Epithelial cell of prostate (primary cell): ENCODE data around the gene COBLL1.

Experiments
- DNase-seq: peaks from one replicate; pipeline ENCODE4 v3.0.0-alpha.2; 2011; ENCODE audit warnings: low read depth, low spot score
- H3K27ac ChIP-seq: fragments of 450-650 bp; 2 replicates; pipeline ENCODE4 v1.5.1; 2017; ENCODE audit warnings: mild to moderate bottlenecking

Gene COBLL1

DNA sequence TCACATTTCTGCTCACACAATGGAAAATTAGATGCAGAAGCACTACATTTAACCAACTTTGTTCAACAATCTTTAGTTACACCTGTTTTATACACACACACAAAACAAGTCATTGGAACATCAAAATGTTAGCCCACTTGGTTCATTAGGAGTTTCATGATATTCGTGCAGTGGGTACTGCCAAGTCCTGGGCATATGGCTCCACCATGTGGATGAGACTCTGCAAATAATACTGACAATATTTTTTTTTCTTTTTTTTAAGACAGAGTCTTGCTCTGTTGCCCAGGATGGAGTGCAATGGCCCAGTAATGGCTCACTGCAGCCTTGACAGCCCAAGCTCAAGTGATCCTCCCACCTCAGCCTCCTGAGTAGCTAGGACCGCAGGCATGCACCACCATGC, 185.9 kb downstream of the COBLL1 start:
- no peak for DNase-seq
- H3K27ac ChIP-seq, result no peak overlapping the region

DNA sequence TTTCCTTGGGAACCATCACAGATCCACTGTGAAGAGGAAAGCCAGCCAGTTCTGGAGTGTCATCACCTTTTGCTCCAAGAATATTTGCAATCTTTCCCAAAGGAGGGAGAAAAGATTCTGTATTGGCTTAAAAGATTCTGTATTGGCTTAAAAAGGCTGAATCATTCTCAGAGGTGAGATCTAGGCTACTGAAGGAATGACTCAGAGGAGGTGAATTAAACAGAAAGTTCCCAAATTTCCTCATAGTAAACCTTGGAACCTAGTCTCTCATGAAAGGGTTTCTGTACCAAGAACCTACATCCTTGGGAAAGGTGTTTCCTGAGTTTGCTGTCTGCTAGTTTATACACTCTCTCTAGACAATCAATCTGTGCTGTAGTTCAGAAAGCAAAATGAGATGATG, 186.3 kb downstream of the COBLL1 start:
- DNase-seq, result peak; percentile 10
- H3K27ac ChIP-seq, result no peak overlapping the region

DNA sequence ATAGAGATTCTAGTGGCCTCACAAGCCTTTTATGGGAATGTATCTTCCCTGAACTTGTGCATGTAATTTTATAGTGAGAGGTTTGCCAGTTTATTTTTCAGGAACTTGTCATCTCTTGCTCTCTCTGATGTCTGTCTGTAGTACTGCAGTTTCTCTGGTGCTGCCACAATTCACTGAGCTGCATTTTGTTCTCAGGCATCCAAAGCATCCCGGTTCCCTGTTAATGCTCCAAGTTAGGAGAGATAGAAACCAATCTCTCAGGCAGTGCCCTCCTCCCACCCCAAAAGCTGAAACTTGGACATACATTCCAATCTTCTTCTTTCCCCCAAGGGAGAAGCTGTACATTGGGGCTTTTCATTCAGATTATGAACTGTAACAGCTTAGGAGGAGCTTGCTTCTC, 190.3 kb downstream of the COBLL1 start:
- no peak for DNase-seq
- H3K27ac ChIP-seq, result no peak overlapping the region

DNA sequence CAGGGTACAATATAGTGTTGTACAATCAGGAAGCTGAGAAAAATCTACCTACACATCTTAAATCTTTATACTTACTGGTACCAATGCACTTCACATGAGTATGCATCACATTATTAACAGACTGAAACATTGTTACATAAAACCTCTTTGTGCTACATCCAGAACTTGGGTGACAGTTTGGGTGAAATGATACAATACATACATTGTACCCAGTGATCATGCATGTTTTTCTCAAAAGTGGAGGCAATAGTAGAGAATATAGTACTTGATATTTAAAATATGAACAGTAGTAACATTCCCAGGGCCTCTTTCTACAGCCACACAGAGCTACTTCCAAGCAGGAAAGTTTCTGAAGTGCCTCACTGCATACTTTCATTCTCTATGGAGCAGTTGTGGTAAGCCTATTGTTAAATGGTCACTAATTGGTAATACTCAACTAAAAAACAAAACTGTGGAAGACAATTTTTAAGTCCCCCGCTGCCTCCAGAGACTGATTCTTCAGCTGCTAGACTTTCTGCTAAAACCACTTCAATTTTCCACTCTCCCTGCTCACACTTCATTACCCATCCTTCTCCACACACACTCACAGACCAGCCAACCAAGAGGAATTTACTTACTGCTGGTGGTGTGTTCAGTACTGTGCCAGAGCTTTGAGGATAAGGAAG, 197.5 kb downstream of the COBLL1 start:
- DNase-seq, result no peak
- no peak overlapping the region for H3K27ac ChIP-seq

DNA sequence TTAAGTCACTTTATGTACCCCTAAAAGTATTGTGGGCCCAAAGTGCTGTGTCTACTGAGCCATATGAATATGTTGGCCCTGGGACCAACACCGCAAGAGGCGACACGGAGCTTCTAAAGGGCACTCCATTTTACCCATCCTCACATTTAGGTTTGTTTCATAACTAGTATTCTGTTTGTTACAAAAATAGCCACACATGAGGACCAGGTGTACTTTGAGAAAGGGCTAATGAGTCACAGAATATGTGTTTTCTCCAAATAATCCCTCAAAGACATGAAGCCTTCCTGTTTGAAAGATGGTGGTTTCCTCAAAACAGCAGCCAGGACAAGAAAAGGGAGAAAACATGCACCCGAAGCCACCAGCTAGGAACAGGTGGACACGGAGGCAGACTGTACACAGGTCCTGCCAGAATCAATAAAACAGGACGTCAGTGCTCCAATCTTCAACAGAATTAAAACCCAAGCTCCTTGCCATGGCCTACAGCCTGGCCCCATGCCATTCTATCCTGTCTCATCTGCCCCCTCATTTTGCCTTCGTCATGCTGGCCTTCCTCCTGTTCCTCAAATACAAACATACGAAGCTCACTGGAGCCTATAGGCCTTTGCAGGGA, 198.6 kb downstream of the COBLL1 start:
- no peak overlapping the region for H3K27ac ChIP-seq
- no peak for DNase-seq

DNA sequence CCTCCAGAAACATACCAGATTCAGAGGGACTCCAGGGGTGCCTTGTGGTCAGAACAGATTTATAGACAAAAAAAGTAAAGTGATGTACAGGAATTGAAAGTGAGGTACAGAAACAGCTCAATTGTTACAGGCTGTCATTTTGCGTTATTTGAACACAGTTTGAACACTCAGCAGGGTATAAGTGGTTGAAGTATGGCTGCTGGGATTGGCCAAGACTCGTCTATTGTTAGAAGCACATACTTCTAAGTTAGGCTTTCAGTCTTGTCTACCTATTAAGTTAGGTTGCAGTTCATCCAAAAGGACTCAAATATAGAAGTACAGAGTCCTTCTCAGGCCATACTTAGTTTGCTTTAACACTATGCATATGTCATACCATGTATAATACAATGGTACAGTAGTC, 199.4 kb downstream of the COBLL1 start:
- no peak overlapping the region for H3K27ac ChIP-seq
- no peak for DNase-seq
